ENCODE measurements around the gene HOXA10.

DNA sequence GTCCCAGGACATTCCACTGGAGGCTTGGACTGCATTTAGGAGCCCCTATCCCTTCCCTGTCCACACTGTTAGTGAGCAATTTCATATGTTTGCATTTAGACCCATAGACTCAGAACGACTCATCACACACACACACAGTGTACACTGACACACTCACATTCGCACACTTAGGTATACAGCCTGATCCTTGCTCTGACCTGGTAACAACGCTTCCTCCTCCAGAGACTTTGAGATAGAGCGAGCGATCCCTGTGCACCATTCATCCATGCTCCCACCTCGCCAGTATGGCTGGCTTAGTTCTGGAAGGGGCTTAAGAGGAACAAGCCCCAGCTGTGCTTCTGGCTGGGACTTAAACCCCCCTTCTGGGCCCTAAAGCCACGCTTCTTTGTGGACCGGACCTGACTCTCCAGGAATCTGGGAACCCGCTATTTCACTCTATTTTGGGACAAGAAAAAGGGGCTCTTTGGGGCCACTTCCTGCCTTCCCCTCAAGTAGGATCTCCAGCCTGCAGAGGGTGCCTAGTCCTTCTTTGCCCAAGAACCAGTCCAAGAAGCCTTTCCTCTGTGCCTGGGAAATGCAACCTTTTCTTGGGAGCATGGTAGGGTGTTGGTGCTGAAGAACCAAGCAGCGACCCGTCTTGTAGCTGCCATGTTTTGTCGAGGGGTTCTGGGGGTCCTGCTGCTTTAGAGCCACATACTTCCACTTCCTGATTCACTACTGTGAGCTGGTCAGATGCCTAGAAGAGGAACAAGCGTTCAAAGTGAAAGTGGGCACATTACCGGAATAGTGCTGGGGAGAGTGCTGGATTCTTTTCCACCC lies 26.9 kb upstream of the HOXA10 start:
- TF ChIP-seq, protein P1, sequence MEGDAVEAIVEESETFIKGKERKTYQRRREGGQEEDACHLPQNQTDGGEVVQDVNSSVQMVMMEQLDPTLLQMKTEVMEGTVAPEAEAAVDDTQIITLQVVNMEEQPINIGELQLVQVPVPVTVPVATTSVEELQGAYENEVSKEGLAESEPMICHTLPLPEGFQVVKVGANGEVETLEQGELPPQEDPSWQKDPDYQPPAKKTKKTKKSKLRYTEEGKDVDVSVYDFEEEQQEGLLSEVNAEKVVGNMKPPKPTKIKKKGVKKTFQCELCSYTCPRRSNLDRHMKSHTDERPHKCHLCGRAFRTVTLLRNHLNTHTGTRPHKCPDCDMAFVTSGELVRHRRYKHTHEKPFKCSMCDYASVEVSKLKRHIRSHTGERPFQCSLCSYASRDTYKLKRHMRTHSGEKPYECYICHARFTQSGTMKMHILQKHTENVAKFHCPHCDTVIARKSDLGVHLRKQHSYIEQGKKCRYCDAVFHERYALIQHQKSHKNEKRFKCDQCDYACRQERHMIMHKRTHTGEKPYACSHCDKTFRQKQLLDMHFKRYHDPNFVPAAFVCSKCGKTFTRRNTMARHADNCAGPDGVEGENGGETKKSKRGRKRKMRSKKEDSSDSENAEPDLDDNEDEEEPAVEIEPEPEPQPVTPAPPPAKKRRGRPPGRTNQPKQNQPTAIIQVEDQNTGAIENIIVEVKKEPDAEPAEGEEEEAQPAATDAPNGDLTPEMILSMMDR (IDR thresholded peaks at IDR 0.05; ENCODE audit: low read depth, low read length), result no peak
- peak; percentile 88 for TF ChIP-seq POLR2A (IDR thresholded peaks at IDR 0.05; ENCODE audit: extremely low read depth, insufficient read length)
- TF ChIP-seq, protein P2, sequence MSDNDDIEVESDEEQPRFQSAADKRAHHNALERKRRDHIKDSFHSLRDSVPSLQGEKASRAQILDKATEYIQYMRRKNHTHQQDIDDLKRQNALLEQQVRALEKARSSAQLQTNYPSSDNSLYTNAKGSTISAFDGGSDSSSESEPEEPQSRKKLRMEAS (IDR thresholded peaks at IDR 0.05; ENCODE audit: low read depth, low read length), result peak; percentile 67; the same call in 1 of the 2 replicates
- peak; percentile 89 for TF ChIP-seq MYC (IDR thresholded peaks at IDR 0.05; ENCODE audit: low read depth, low read length)
